D721Med (cell line): ENCODE measurements around the gene ACRV1.
"Not testable (repeated sequence)": the region's sequence is repeated elsewhere in the genome, so short reads cannot be mapped to it uniquely, and the experiment has no call there.

Experiments
- DNase-seq: peaks from one replicate; pipeline ENCODE4 v3.0.0; 2011; ENCODE audit warnings: low spot score; ENCODE audit not compliant: insufficient read length
- FAIRE-seq: peaks from 2 replicates; lab custom pipeline; 2011; peaks lifted over from hg19 to GRCh38; lab: Jason Lieb, UNC
- CTCF ChIP-seq: IDR thresholded peaks from 2 replicates; pipeline ENCODE4 v1.5.1; 2012; ENCODE audit warnings: mild to moderate bottlenecking, control low read depth; ENCODE audit not compliant: insufficient read depth; ENCODE audit errors: missing control alignments

Gene ACRV1

GRCh38 chr11:125680747-125681146, at the start of gene ACRV1:
TSS of gene ACRV1 (minus strand) at chr11:125680847. CDS start at chr11:125680780, 67 bp downstream.
- no peak for TF ChIP-seq CTCF
- DNase-seq (no peak), FAIRE-seq (no peak)

GRCh38 chr11:125728969-125729368, 48.3 kb upstream of the ACRV1 start:
- DNase-seq (no peak), FAIRE-seq (no peak)
- TF ChIP-seq CTCF: no peak

- DNase-seq (no peak), FAIRE-seq (no peak)
Measured at GRCh38 chr11:125724125-125724524, 43.5 kb upstream of the ACRV1 start.

GRCh38 chr11:125720781-125721180, 40.1 kb upstream of the ACRV1 start:
- no peak for FAIRE-seq
- DNase-seq: no peak
- TF ChIP-seq CTCF: no peak

More at GRCh38 chr11:125724125-125724524, 43.5 kb upstream of the ACRV1 start:
- peak; percentile 54 for TF ChIP-seq CTCF

GRCh38 chr11:125704686-125705085, 24.0 kb upstream of the ACRV1 start:
- not testable (repeated sequence) for FAIRE-seq, DNase-seq

- FAIRE-seq: no peak
- no peak for DNase-seq
- no peak for TF ChIP-seq CTCF
Measured at GRCh38 chr11:125701858-125702621, 21.4 kb upstream of the ACRV1 start.

- no peak for DNase-seq
- FAIRE-seq: no peak
- TF ChIP-seq CTCF: no peak
Measured at GRCh38 chr11:125701018-125701610, 20.5 kb upstream of the ACRV1 start.
